HUES6 (cell line): ENCODE results near the gene AEBP2.

ENCODE experiments used
- H3K27ac ChIP-seq: 2 replicates; pipeline ENCODE4 v1.7.0; 2013; ENCODE audit warnings: low read depth, mild to moderate bottlenecking, low read length, inconsistent platforms
- H3K27me3 ChIP-seq: 2 replicates; pipeline ENCODE4 v1.6.1; 2013; ENCODE audit warnings: low read length; ENCODE audit not compliant: control insufficient read depth, insufficient read depth
- H3K36me3 ChIP-seq: 2 replicates; pipeline ENCODE4 v1.6.1; 2013; ENCODE audit warnings: low read length; ENCODE audit not compliant: control insufficient read depth, insufficient read depth
- H3K4me1 ChIP-seq: 2 replicates; pipeline ENCODE4 v1.6.1; 2013; ENCODE audit warnings: low read length; ENCODE audit not compliant: control insufficient read depth, insufficient read depth
- H3K4me3 ChIP-seq: 2 replicates; pipeline ENCODE4 v1.5.1; 2013; ENCODE audit warnings: low read depth, low read length
- H3K9ac ChIP-seq: one replicate; pipeline ENCODE4 v1.6.1; 2013; ENCODE audit warnings: mild to moderate bottlenecking, low read length
- H3K9me3 ChIP-seq: 2 replicates; pipeline ENCODE4 v1.6.1; 2013; ENCODE audit warnings: low read depth, low read length; ENCODE audit not compliant: control insufficient read depth, insufficient read depth

Gene AEBP2

GRCh38 chr12:19482551-19483109, 43.3 kb downstream of the AEBP2 start:
- H3K9ac ChIP-seq: no peak overlapping the region
- peaks cover 19% of the 10 kb centered on the region for H3K4me1 ChIP-seq
- H3K27ac ChIP-seq: no peak overlapping the region
- no peaks in the 10 kb centered on the region for H3K9me3 ChIP-seq
- H3K36me3 ChIP-seq: peaks cover 48% of the 10 kb centered on the region
- H3K27me3 ChIP-seq: no peaks in the 10 kb centered on the region
- H3K4me3 ChIP-seq: peak overlapping the region; percentile 9; the same call in 1 of the 2 replicates

- Histone ChIP-seq H3K4me3 (no peak overlapping the region), H3K27ac (no peak overlapping the region), H3K36me3 (peaks cover 38% of the 10 kb centered on the region), H3K9ac (no peak overlapping the region), H3K9me3 (no peaks in the 10 kb centered on the region), H3K4me1 (peaks cover 19% of the 10 kb centered on the region), H3K27me3 (no peaks in the 10 kb centered on the region)
Observed at GRCh38 chr12:19483727-19484126, 44.4 kb downstream of the AEBP2 start.

DNA sequence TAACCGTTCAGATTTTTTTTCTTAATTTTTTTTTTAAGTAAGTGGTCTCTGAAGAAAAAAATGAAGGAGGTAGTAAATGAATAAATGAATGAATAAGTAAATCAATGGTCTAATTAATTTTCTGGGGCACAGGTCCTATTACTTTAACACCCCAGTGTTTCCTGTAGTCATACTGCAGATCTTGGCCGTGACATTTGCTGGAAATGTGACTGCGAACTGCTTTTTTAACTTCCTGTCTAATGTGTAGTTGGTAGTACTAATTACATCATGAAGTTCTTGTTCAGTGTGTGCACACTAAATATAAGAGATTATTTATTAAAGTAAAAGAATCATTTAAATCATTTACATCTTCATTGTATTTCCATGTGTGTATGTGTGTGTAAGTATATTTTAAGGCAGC, 45.4 kb downstream of the AEBP2 start:
- no peak overlapping the region for H3K9ac ChIP-seq
- no peaks in the 10 kb centered on the region for H3K27me3 ChIP-seq
- no peak overlapping the region for H3K27ac ChIP-seq
- peaks cover 31% of the 10 kb centered on the region for H3K36me3 ChIP-seq
- no peaks in the 10 kb centered on the region for H3K9me3 ChIP-seq
- peaks cover 19% of the 10 kb centered on the region for H3K4me1 ChIP-seq
- H3K4me3 ChIP-seq: no peak overlapping the region

GRCh38 chr12:19485240-19485639, 45.9 kb downstream of the AEBP2 start:
- no peaks in the 10 kb centered on the region for H3K9me3 ChIP-seq
- H3K36me3 ChIP-seq: peaks cover 26% of the 10 kb centered on the region
- no peak overlapping the region for H3K9ac ChIP-seq
- no peaks in the 10 kb centered on the region for H3K27me3 ChIP-seq
- no peak overlapping the region for H3K4me3 ChIP-seq
- H3K27ac ChIP-seq: no peak overlapping the region
- peaks cover 19% of the 10 kb centered on the region for H3K4me1 ChIP-seq

- Histone ChIP-seq H3K36me3 (peaks cover 30% of the 10 kb centered on the region), H3K9me3 (no peaks in the 10 kb centered on the region), H3K4me1 (peaks cover 6% of the 10 kb centered on the region; the same call in 1 of the 2 replicates), H3K4me3 (no peak overlapping the region), H3K9ac (no peak overlapping the region), H3K27ac (no peak overlapping the region), H3K27me3 (no peaks in the 10 kb centered on the region)
Observed at GRCh38 chr12:19489168-19489567, 49.9 kb downstream of the AEBP2 start.

DNA sequence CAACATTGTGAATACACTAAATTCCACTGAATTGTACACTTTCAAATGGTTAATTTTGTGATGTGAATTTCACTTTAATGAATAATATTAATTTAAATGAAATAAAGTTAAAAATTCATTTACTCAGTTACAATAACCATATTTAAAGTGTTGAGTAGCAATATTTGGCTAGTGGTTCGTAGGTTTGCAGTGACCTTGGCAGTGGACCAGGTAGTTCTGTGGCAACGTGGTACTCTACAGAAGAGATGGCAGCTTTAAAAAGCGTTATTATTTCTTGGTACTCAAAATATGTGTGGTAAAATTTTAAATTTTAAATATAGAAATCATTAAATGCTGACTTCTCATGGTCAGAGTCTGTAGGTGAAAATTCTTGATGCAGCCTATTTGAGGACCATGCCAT, 51.6 kb downstream of the AEBP2 start:
- Histone ChIP-seq H3K9me3 (no peaks in the 10 kb centered on the region), H3K9ac (no peak overlapping the region), H3K4me3 (no peak overlapping the region), H3K27ac (no peak overlapping the region), H3K4me1 (peaks cover 19% of the 10 kb centered on the region), H3K27me3 (no peaks in the 10 kb centered on the region), H3K36me3 (peaks cover 33% of the 10 kb centered on the region)

- Histone ChIP-seq H3K9me3 (no peaks in the 10 kb centered on the region), H3K9ac (no peak overlapping the region), H3K36me3 (peaks cover 27% of the 10 kb centered on the region), H3K4me1 (peaks cover 24% of the 10 kb centered on the region), H3K27me3 (no peaks in the 10 kb centered on the region), H3K4me3 (no peak overlapping the region), H3K27ac (no peak overlapping the region)
Observed at GRCh38 chr12:19491863-19492262, 52.6 kb downstream of the AEBP2 start.

DNA sequence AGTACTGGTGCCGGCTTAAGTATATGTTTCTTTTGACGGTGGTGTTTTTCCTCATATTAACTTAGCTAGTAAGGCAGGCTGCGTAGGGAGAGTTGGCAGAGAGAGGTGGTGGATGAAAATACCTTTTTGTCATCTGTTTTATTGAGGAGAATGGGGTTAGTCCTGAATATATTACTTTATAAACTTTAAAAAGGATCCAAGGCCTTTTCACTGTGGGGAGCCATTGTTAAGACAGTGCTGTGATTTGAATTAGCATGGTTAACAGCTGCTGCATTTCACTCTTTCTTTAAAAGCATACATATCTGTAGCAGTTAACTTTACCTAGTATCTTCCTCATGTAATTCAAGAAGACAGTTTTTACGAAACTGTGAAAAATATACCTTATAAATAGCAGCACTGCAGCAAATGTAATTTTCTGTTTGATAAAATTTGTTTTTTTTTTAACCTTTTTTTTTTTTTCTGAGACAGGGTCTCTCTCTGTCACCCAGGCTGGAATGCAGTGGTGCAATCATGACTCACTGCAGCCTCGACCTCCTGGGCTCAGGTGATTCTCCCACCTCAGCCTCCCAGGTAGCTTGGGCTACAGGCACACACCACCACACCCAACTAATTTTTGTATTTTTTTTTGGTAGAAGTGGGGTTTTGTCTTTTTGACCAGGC, 57.1 kb downstream of the AEBP2 start:
- H3K9me3 ChIP-seq: no peaks in the 10 kb centered on the region
- peak overlapping the region; percentile 23; the same call in 1 of the 2 replicates for H3K4me3 ChIP-seq
- no peaks in the 10 kb centered on the region for H3K27me3 ChIP-seq
- peaks cover 58% of the 10 kb centered on the region for H3K36me3 ChIP-seq
- peak overlapping the region; percentile 86 for H3K27ac ChIP-seq
- H3K4me1 ChIP-seq: peaks cover 29% of the 10 kb centered on the region
- no peak overlapping the region for H3K9ac ChIP-seq

DNA sequence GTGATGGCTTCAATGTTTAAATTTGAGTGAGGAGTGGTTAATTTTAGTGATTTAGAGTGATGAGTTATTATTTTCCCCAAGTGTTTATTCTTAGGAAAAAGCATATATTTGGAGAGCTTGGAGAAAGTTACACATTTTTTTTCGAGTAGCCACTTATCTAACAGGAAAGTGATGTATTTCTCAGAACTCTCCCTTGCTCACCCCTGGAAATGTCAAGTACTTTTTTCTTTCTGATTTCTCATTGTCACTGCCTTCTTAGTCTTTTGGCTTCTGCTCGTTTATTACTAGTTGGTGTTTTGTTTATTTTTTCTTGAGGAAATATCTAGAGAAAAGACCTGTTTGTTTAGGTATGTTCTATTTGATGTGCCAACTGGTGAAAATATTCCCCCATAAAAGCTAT, 58.8 kb downstream of the AEBP2 start:
- Histone ChIP-seq H3K27me3 (no peaks in the 10 kb centered on the region), H3K36me3 (peaks cover 68% of the 10 kb centered on the region), H3K9me3 (no peaks in the 10 kb centered on the region), H3K27ac (no peak overlapping the region), H3K9ac (no peak overlapping the region), H3K4me1 (peaks cover 29% of the 10 kb centered on the region), H3K4me3 (no peak overlapping the region)

GRCh38 chr12:19499030-19499429, 59.7 kb downstream of the AEBP2 start:
- no peak overlapping the region for H3K27ac ChIP-seq
- H3K27me3 ChIP-seq: no peaks in the 10 kb centered on the region
- H3K9ac ChIP-seq: no peak overlapping the region
- no peak overlapping the region for H3K4me3 ChIP-seq
- H3K4me1 ChIP-seq: peaks cover 23% of the 10 kb centered on the region
- H3K36me3 ChIP-seq: peaks cover 68% of the 10 kb centered on the region
- H3K9me3 ChIP-seq: no peaks in the 10 kb centered on the region

- H3K9me3 ChIP-seq: no peaks in the 10 kb centered on the region
- H3K4me1 ChIP-seq: peaks cover 15% of the 10 kb centered on the region; the same call in 1 of the 2 replicates
- H3K9ac ChIP-seq: no peak overlapping the region
- H3K36me3 ChIP-seq: peaks cover 49% of the 10 kb centered on the region
- H3K27ac ChIP-seq: no peak overlapping the region
- H3K27me3 ChIP-seq: no peaks in the 10 kb centered on the region
- no peak overlapping the region for H3K4me3 ChIP-seq
Observed at GRCh38 chr12:19506497-19506896, 67.2 kb downstream of the AEBP2 start.
